Measurements from ENCODE around the gene KCNJ4.
A peak's percentile ranks its signal among the peaks of the same experiment; 100 is the strongest.
"Not testable (repeated sequence)": the region's sequence is repeated elsewhere in the genome, so short reads cannot be mapped to it uniquely, and the experiment has no call there.

KCNJ4 gene

GRCh38 chr22:38398181-38398608 lies 56.8 kb downstream of the KCNJ4 start:
- Histone ChIP-seq H3K27ac (ENCODE audit: extremely low read depth, low read depth, low read length) (peak overlapping the region; percentile 82), H3K4me3 (ENCODE audit: low read depth, low read length) (peak overlapping the region; percentile 59), H3K4me1 (ENCODE audit: control insufficient read depth, insufficient read depth, low read length) (peaks cover 15% of the 10 kb centered on the region)
- TF ChIP-seq, protein P1, sequence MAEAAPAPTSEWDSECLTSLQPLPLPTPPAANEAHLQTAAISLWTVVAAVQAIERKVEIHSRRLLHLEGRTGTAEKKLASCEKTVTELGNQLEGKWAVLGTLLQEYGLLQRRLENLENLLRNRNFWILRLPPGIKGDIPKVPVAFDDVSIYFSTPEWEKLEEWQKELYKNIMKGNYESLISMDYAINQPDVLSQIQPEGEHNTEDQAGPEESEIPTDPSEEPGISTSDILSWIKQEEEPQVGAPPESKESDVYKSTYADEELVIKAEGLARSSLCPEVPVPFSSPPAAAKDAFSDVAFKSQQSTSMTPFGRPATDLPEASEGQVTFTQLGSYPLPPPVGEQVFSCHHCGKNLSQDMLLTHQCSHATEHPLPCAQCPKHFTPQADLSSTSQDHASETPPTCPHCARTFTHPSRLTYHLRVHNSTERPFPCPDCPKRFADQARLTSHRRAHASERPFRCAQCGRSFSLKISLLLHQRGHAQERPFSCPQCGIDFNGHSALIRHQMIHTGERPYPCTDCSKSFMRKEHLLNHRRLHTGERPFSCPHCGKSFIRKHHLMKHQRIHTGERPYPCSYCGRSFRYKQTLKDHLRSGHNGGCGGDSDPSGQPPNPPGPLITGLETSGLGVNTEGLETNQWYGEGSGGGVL (tag by site-specific recombination; IDR thresholded peaks at IDR 0.05): peak; percentile 68
- CTCF ChIA-PET; H3K9me3 ChIP-seq (ENCODE audit: control insufficient read depth, insufficient read depth, low read depth, low read length); H3K36me3 ChIP-seq (ENCODE audit: control insufficient read depth in 2 of 2, insufficient read depth in 1 of 2, low read length in 2 of 2): not testable (repeated sequence)
- POLR2A ChIA-PET: interaction anchor here (0.6 to 2.1 kb wide), 17 partner anchors 15 to 723 kb away, joined by 3 to 8 read pairs (median 3); partner anchors contain the start of genes CSNK1E, DMC1, LGALS1 and MAFF

- Histone ChIP-seq H3K27ac (ENCODE audit: extremely low read depth, low read depth, low read length) (peak overlapping the region; percentile 80), H3K36me3 (ENCODE audit: control insufficient read depth in 2 of 2, insufficient read depth in 1 of 2, low read length in 2 of 2) (no peaks in the 10 kb centered on the region), H3K4me3 (ENCODE audit: low read depth, low read length) (peak overlapping the region; percentile 59), H3K4me1 (ENCODE audit: control insufficient read depth, insufficient read depth, low read length) (peaks cover 15% of the 10 kb centered on the region), H3K9me3 (ENCODE audit: control insufficient read depth, insufficient read depth, low read depth, low read length) (no peaks in the 10 kb centered on the region)
- CTCF ChIA-PET: no interaction called here
- POLR2A ChIA-PET: interaction anchor here (0.6 to 1.4 kb wide), 10 partner anchors 14 to 195 kb away, joined by 3 to 8 read pairs (median 4); partner anchors contain the start of genes CSNK1E, DMC1 and MAFF
- no peak for TF ChIP-seq REST (tag by site-specific recombination; IDR thresholded peaks at IDR 0.05)
- TF ChIP-seq, protein P2, sequence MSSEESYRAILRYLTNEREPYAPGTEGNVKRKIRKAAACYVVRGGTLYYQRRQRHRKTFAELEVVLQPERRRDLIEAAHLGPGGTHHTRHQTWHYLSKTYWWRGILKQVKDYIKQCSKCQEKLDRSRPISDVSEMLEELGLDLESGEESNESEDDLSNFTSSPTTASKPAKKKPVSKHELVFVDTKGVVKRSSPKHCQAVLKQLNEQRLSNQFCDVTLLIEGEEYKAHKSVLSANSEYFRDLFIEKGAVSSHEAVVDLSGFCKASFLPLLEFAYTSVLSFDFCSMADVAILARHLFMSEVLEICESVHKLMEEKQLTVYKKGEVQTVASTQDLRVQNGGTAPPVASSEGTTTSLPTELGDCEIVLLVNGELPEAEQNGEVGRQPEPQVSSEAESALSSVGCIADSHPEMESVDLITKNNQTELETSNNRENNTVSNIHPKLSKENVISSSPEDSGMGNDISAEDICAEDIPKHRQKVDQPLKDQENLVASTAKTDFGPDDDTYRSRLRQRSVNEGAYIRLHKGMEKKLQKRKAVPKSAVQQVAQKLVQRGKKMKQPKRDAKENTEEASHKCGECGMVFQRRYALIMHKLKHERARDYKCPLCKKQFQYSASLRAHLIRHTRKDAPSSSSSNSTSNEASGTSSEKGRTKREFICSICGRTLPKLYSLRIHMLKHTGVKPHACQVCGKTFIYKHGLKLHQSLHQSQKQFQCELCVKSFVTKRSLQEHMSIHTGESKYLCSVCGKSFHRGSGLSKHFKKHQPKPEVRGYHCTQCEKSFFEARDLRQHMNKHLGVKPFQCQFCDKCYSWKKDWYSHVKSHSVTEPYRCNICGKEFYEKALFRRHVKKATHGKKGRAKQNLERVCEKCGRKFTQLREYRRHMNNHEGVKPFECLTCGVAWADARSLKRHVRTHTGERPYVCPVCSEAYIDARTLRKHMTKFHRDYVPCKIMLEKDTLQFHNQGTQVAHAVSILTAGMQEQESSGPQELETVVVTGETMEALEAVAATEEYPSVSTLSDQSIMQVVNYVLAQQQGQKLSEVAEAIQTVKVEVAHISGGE (tag by site-specific recombination; conservative IDR thresholded peaks at IDR 0.05; ENCODE audit: low read depth): 0 out of 2 replicates have a peak, but pooled peaks have one; percentile 27
- no peak for TF ChIP-seq ZNF404 (tag by site-specific recombination; IDR thresholded peaks at IDR 0.05)
- no peak for TF ChIP-seq ZNF138 (tag by site-specific recombination; IDR thresholded peaks at IDR 0.05; ENCODE audit: borderline replicate concordance)
- no peak for TF ChIP-seq ZNF704 (tag by site-specific recombination; IDR thresholded peaks at IDR 0.05)
- no peak for TF ChIP-seq ZNF791 (tag by site-specific recombination; IDR thresholded peaks at IDR 0.05)
- TF ChIP-seq, protein P3, sequence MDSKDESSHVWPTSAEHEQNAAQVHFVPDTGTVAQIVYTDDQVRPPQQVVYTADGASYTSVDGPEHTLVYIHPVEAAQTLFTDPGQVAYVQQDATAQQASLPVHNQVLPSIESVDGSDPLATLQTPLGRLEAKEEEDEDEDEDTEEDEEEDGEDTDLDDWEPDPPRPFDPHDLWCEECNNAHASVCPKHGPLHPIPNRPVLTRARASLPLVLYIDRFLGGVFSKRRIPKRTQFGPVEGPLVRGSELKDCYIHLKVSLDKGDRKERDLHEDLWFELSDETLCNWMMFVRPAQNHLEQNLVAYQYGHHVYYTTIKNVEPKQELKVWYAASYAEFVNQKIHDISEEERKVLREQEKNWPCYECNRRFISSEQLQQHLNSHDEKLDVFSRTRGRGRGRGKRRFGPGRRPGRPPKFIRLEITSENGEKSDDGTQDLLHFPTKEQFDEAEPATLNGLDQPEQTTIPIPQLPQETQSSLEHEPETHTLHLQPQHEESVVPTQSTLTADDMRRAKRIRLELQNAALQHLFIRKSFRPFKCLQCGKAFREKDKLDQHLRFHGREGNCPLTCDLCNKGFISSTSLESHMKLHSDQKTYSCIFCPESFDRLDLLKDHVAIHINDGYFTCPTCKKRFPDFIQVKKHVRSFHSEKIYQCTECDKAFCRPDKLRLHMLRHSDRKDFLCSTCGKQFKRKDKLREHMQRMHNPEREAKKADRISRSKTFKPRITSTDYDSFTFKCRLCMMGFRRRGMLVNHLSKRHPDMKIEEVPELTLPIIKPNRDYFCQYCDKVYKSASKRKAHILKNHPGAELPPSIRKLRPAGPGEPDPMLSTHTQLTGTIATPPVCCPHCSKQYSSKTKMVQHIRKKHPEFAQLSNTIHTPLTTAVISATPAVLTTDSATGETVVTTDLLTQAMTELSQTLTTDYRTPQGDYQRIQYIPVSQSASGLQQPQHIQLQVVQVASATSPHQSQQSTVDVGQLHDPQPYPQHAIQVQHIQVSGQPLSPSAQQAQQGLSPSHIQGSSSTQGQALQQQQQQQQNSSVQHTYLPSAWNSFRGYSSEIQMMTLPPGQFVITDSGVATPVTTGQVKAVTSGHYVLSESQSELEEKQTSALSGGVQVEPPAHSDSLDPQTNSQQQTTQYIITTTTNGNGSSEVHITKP (tag by site-specific recombination; IDR thresholded peaks at IDR 0.05): no peak
- no peak for TF ChIP-seq ZNF610 (tag by site-specific recombination; IDR thresholded peaks at IDR 0.05; ENCODE audit: borderline replicate concordance)
- TF ChIP-seq ZNF37A (tag by site-specific recombination; IDR thresholded peaks at IDR 0.05): no peak
- no peak for TF ChIP-seq ZNF354C (tag by site-specific recombination; IDR thresholded peaks at IDR 0.05; ENCODE audit: borderline replicate concordance, low read depth)
- TF ChIP-seq, protein P4, sequence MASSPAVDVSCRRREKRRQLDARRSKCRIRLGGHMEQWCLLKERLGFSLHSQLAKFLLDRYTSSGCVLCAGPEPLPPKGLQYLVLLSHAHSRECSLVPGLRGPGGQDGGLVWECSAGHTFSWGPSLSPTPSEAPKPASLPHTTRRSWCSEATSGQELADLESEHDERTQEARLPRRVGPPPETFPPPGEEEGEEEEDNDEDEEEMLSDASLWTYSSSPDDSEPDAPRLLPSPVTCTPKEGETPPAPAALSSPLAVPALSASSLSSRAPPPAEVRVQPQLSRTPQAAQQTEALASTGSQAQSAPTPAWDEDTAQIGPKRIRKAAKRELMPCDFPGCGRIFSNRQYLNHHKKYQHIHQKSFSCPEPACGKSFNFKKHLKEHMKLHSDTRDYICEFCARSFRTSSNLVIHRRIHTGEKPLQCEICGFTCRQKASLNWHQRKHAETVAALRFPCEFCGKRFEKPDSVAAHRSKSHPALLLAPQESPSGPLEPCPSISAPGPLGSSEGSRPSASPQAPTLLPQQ (tag by site-specific recombination; IDR thresholded peaks at IDR 0.05): 0 out of 2 replicates have a peak, but pooled peaks have one; percentile 10
- TF ChIP-seq ZNF776 (tag by site-specific recombination; IDR thresholded peaks at IDR 0.05; ENCODE audit: borderline replicate concordance): no peak
- peak; percentile 90 for TF ChIP-seq ZNF335 (tag by site-specific recombination; conservative IDR thresholded peaks at IDR 0.05)
- no peak for TF ChIP-seq HOXA7 (CRISPR knock-in tag; IDR thresholded peaks at IDR 0.05; ENCODE audit: borderline replicate concordance)
Observed at GRCh38 chr22:38397189-38398085, 57.6 kb downstream of the KCNJ4 start.
